Activated naive CD8-positive, alpha-beta T cell treated with anti-CD3 and anti-CD28 coated beads, Interleukin-2, amount 50 U/mL, for 16 hours (primary cell): ENCODE results near the gene RRP1B.

Source experiments
- DNase-seq: peaks from one replicate; pipeline ENCODE4 v3.0.0-alpha.2; 2020; ENCODE audit warnings: low read depth, low spot score

The RRP1B gene

GRCh38 chr21:43741423-43742096, 82.2 kb downstream of the RRP1B start:
- DNase-seq: no peak

GRCh38 chr21:43743947-43744346, 84.6 kb downstream of the RRP1B start:
- DNase-seq: no peak

GRCh38 chr21:43744725-43745124, 85.4 kb downstream of the RRP1B start:
- no peak for DNase-seq
